HuH-7.5 (cell line): Measurements from ENCODE around the gene EVI5L.

Experiments used
- DNase-seq: peaks from one replicate; pipeline ENCODE4 v3.0.0; 2011; ENCODE audit warnings: low spot score

Gene EVI5L

GRCh38 chr19:7912697-7913564 is 82.9 kb downstream of the EVI5L start:
- no peak for DNase-seq

- no peak for DNase-seq
Measured at GRCh38 chr19:7913652-7914051, 83.6 kb downstream of the EVI5L start.

DNA sequence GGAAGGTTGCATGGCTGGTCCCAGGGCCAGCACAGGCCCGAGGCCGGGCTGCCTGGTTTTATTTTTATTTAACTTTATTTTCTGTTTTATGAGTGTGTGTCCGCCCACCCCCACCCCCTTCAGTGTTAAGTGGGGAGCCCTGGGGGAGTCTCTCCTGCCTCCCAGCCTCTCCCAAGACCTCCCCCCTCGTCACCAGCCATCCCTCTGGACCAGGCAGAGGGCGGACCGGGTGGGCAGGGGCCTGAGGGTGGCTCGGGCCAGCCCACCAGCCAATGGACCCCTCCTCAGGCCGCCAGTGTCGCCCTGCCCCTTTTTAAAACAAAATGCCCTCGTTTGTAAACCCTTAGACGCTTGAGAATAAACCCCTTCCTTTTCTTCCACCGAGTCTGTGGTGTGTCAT is 84.1 kb downstream of the EVI5L start:
- DNase-seq, result no peak
